HepG2 (cell line): ENCODE measurements around the gene PIF1. TPM values are rescaled to one million over a fixed set of nuclear protein-coding genes. Genes with fewer than 3 reads are reported as not detected.

ENCODE experiments used
- BCL6 ChIP-seq: IDR thresholded peaks from 2 replicates; pipeline ENCODE4 v1.6.1; 2016; ENCODE audit warnings: missing genetic modification reagents, missing compliant biosample characterization
- CENPX ChIP-seq: sonication (generic); formaldehyde crosslinking; IDR thresholded peaks from 2 replicates; pipeline ENCODE4 v1.9.0; 2021; ENCODE audit warnings: mild to moderate bottlenecking, missing genetic modification reagents, moderate library complexity
- DNMT1 ChIP-seq: sonication (generic); formaldehyde crosslinking; IDR thresholded peaks from 2 replicates; pipeline ENCODE4 v1.5.1; 2020; ENCODE audit warnings: mild to moderate bottlenecking, missing genetic modification reagents
- DRAP1 ChIP-seq: IDR thresholded peaks from 2 replicates; pipeline ENCODE4 v1.6.1; 2016; ENCODE audit warnings: missing genetic modification reagents, missing compliant biosample characterization
- JUND ChIP-seq: sonication (generic); formaldehyde crosslinking; IDR thresholded peaks from 2 replicates; pipeline ENCODE4 v1.8.0; 2022; ENCODE audit warnings: mild to moderate bottlenecking, missing genetic modification reagents
- MZF1 ChIP-seq: sonication (generic); formaldehyde crosslinking; IDR thresholded peaks from 2 replicates; pipeline ENCODE4 v1.8.1; 2023; ENCODE audit warnings: mild to moderate bottlenecking, missing genetic modification reagents, borderline replicate concordance
- SKI ChIP-seq: fragments of 450-650 bp; IDR thresholded peaks from one replicate; pipeline ENCODE4 v1.6.1; 2018; ENCODE audit warnings: mild to moderate bottlenecking; ENCODE audit not compliant: partially characterized antibody
- SP2 ChIP-seq: sonication (generic); formaldehyde crosslinking; IDR thresholded peaks from 2 replicates; pipeline ENCODE4 v1.5.1; 2020; ENCODE audit warnings: mild to moderate bottlenecking, missing genetic modification reagents
- STAT6 ChIP-seq: sonication (generic); formaldehyde crosslinking; IDR thresholded peaks from 2 replicates; pipeline ENCODE4 v1.4.0; 2020; ENCODE audit warnings: missing genetic modification reagents, mild to moderate bottlenecking, borderline replicate concordance
- ZNF354B ChIP-seq: sonication (generic); formaldehyde crosslinking; IDR thresholded peaks from 2 replicates; pipeline ENCODE4 v1.8.0; 2022; ENCODE audit warnings: mild to moderate bottlenecking, missing genetic modification reagents
- ZNF407 ChIP-seq: sonication (generic); formaldehyde crosslinking; IDR thresholded peaks from one replicate; pipeline ENCODE4 v1.5.1; 2020; ENCODE audit warnings: mild to moderate bottlenecking, missing genetic modification reagents; ENCODE audit errors: not compliant biosample characterization
- ZNF619 ChIP-seq: sonication (generic); formaldehyde crosslinking; IDR thresholded peaks from 2 replicates; pipeline ENCODE4 v1.4.0; 2020; ENCODE audit warnings: mild to moderate bottlenecking, missing genetic modification reagents
- ZNF883 ChIP-seq: sonication (generic); formaldehyde crosslinking; IDR thresholded peaks from 2 replicates; pipeline ENCODE4 v1.5.1; 2020; ENCODE audit warnings: mild to moderate bottlenecking, missing genetic modification reagents; ENCODE audit errors: not compliant biosample characterization
- polyA plus RNA-seq, 8 experiments: library from polyadenylated mRNA; depleted of rRNA in 3 of 8; stranded (reverse) in 7 of 8; unstranded in 1 of 8; fragments of >200 nt; fragmentation: Illumina TruSeq in 4 of 8; extraction: Trizol in 4 of 8; gene quantifications; 2 replicates each; pipeline versions ENCODE4 v1.2.1 to v1.2.3, GENCODE V29; 2011 to 2016; ENCODE audit warnings: low read depth in 4 of 8, missing spikeins in 1 of 8, mixed read lengths in 1 of 8; ENCODE audit not compliant: insufficient read depth in 1 of 8
- total RNA-seq, 5 experiments: library from RNA; depleted of rRNA; stranded (reverse); fragments of >200 nt; fragmentation: Illumina TruSeq; extraction: Trizol; gene quantifications; 2 replicates each; pipeline ENCODE4 v1.2.3, GENCODE V29; 2016; ENCODE audit warnings: low read depth in 1 of 5

The PIF1 gene
- total and polyA plus RNA-seq, 2 of the 13 experiments (the other 11 are each of a cell fraction or from before 2014, with no cell fraction given): 18.5 to 19.7 TPM

DNA sequence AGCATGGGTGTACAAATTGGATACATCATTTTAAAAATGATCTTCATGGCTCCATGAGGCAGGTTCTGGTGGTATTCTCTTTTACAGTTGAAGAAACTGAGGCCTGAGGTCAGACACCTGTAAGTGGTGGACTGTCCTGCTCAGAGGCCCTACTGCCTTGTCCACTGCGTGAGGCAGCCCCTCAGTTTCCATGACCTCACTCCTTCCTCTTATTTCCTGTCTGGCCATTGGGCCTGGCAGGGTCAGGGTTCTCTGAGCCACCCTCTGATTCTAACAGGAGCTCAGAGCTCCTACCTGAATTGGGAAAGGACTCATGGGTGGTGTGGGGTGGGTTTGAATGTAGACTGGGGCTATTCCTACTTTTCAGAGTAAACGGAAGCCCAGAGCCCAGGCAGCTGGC is 33.8 kb upstream of the PIF1 start (continued):
- TF ChIP-seq ZNF407: no peak
- TF ChIP-seq JUND (CRISPR knock-in tag): no peak
- no peak for TF ChIP-seq ZNF619 (CRISPR knock-in tag)
- no peak for TF ChIP-seq DNMT1 (CRISPR knock-in tag)
- TF ChIP-seq SP2 (CRISPR knock-in tag): no peak
- no peak for TF ChIP-seq ZNF883 (CRISPR knock-in tag)
- no peak for TF ChIP-seq ZNF354B (CRISPR knock-in tag)
- no peak for TF ChIP-seq MZF1
- TF ChIP-seq CENPX (CRISPR knock-in tag): no peak
- TF ChIP-seq STAT6 (CRISPR knock-in tag): no peak
- no peak for TF ChIP-seq SKI
- no peak for TF ChIP-seq BCL6 (CRISPR knock-in tag)
- TF ChIP-seq DRAP1 (CRISPR knock-in tag): no peak
